IPS DF 6.9 (cell line): ENCODE results near the gene ANO9.

Experiments used
- DNase-seq: peaks from one replicate; pipeline ENCODE4 v3.0.0-alpha.2; 2013; ENCODE audit warnings: low read depth, low spot score
- H3K27ac ChIP-seq: one replicate; pipeline ENCODE4 v1.5.1; 2013; ENCODE audit warnings: low read length, control low read depth
- H3K27me3 ChIP-seq: 2 replicates; pipeline ENCODE4 v1.6.1; 2013; ENCODE audit warnings: mild to moderate bottlenecking, low read length; ENCODE audit not compliant: control insufficient read depth, insufficient read depth
- H3K36me3 ChIP-seq: 2 replicates; pipeline ENCODE4 v1.6.1; 2013; ENCODE audit warnings: low read length; ENCODE audit not compliant: control insufficient read depth, insufficient read depth
- H3K4me1 ChIP-seq: 2 replicates; pipeline ENCODE4 v1.6.1; 2013; ENCODE audit warnings: low read length; ENCODE audit not compliant: control insufficient read depth, insufficient read depth
- H3K4me3 ChIP-seq: 2 replicates; pipeline ENCODE4 v1.5.1; 2013; ENCODE audit warnings: mild to moderate bottlenecking, low read length
- H3K9me3 ChIP-seq: 2 replicates; pipeline ENCODE4 v1.6.1; 2013; ENCODE audit warnings: low read length, inconsistent platforms; ENCODE audit not compliant: control insufficient read depth, insufficient read depth
- WGBS: extraction: QIAGEN DNeasy Blood & Tissue Kit; methylation state at CpG from one replicate; pipeline ENCODE4 v1.1.7; 2013; ENCODE audit warnings: mixed read lengths, missing lambda C conversion rate; ENCODE audit not compliant: insufficient read length, insufficient coverage; 5-methylcytosine and 5-hydroxymethylcytosine counted together

ANO9 gene

GRCh38 chr11:424232-424631, 17.6 kb downstream of the ANO9 start:
- H3K27me3 ChIP-seq = no peaks in the 10 kb centered on the region
- no peak overlapping the region for H3K27ac ChIP-seq
- no peaks in the 10 kb centered on the region; the same call in 1 of the 2 replicates for H3K4me1 ChIP-seq
- no peak for DNase-seq
- 0 out of 2 replicates have a peak, but pooled peaks cover 2% of the 10 kb centered on the region for H3K36me3 ChIP-seq
- no peaks in the 10 kb centered on the region for H3K9me3 ChIP-seq
- WGBS = no CpG with 5 or more reads among the region's 4 CpGs
- H3K4me3 ChIP-seq = no peak overlapping the region

- Histone ChIP-seq H3K4me1 (no peaks in the 10 kb centered on the region; the same call in 1 of the 2 replicates), H3K36me3 (no peaks in the 10 kb centered on the region), H3K27me3 (no peaks in the 10 kb centered on the region), H3K27ac (no peak overlapping the region), H3K9me3 (no peaks in the 10 kb centered on the region), H3K4me3 (no peak overlapping the region)
- no peak for DNase-seq
- WGBS = no CpG with 5 or more reads among the region's 10 CpGs
Measured at GRCh38 chr11:422249-422656, 19.6 kb downstream of the ANO9 start.

GRCh38 chr11:420911-421321, 20.9 kb downstream of the ANO9 start:
- DNase-seq = no peak
- Histone ChIP-seq H3K27ac (no peak overlapping the region), H3K9me3 (no peaks in the 10 kb centered on the region), H3K4me3 (no peak overlapping the region), H3K36me3 (no peaks in the 10 kb centered on the region), H3K27me3 (no peaks in the 10 kb centered on the region), H3K4me1 (peaks cover 4% of the 10 kb centered on the region; the same call in 1 of the 2 replicates)
- WGBS = no CpG with 5 or more reads among the region's 21 CpGs

- no CpG with 5 or more reads among the region's 71 CpGs for WGBS
Measured at GRCh38 chr11:420054-420910, 21.5 kb downstream of the ANO9 start.

GRCh38 chr11:419248-420005, 22.4 kb downstream of the ANO9 start:
- Histone ChIP-seq H3K36me3 (no peaks in the 10 kb centered on the region), H3K27me3 (no peaks in the 10 kb centered on the region), H3K4me1 (peaks cover 11% of the 10 kb centered on the region), H3K27ac (no peak overlapping the region), H3K9me3 (no peaks in the 10 kb centered on the region), H3K4me3 (no peak overlapping the region)
- no CpG with 5 or more reads among the region's 20 CpGs for WGBS
- DNase-seq = no peak

More at GRCh38 chr11:420054-420910, 21.5 kb downstream of the ANO9 start:
- Histone ChIP-seq H3K27ac (no peak overlapping the region), H3K4me1 (peaks cover 7% of the 10 kb centered on the region), H3K9me3 (no peaks in the 10 kb centered on the region), H3K27me3 (no peaks in the 10 kb centered on the region), H3K36me3 (no peaks in the 10 kb centered on the region), H3K4me3 (no peak overlapping the region)
- DNase-seq = no peak

GRCh38 chr11:418343-419247, 23.2 kb downstream of the ANO9 start:
- Histone ChIP-seq H3K27ac (no peak overlapping the region), H3K4me1 (peaks cover 13% of the 10 kb centered on the region), H3K36me3 (no peaks in the 10 kb centered on the region), H3K9me3 (no peaks in the 10 kb centered on the region), H3K27me3 (no peaks in the 10 kb centered on the region), H3K4me3 (no peak overlapping the region)
- WGBS = no CpG with 5 or more reads among the region's 30 CpGs
- no peak for DNase-seq

GRCh38 chr11:417652-418342, 24.0 kb downstream of the ANO9 start:
- Histone ChIP-seq H3K27me3 (no peaks in the 10 kb centered on the region), H3K36me3 (no peaks in the 10 kb centered on the region), H3K4me3 (peak overlapping the region; percentile 59; the same call in 1 of the 2 replicates), H3K9me3 (no peaks in the 10 kb centered on the region), H3K27ac (no peak overlapping the region), H3K4me1 (peaks cover 13% of the 10 kb centered on the region)
- no CpG with 5 or more reads among the region's 19 CpGs for whole genome bisulfite sequencing
- DNase-seq = no peak

GRCh38 chr11:416757-417621, 24.8 kb downstream of the ANO9 start:
- Histone ChIP-seq H3K4me1 (peaks cover 13% of the 10 kb centered on the region), H3K4me3 (peak overlapping the region; percentile 59; the same call in 1 of the 2 replicates), H3K27ac (no peak overlapping the region), H3K27me3 (no peaks in the 10 kb centered on the region), H3K36me3 (no peaks in the 10 kb centered on the region), H3K9me3 (no peaks in the 10 kb centered on the region)
- DNase-seq = no peak
- no CpG with 5 or more reads among the region's 97 CpGs for WGBS
